NCI-H187 treated with DMSO at 0.1 percent for 48 hours (cell line): ENCODE measurements around the gene PAK1.

Experiments
- DNase-seq: peaks from one replicate; lab custom pipeline; 2025; lab: John Stamatoyannopoulos, UW

PAK1 gene

GRCh38 chr11:77474684-77475060 lies 778 bp upstream of the PAK1 start:
- DNase-seq = no peak

- DNase-seq = no peak
These were observed 698 bp downstream of the PAK1 start for GRCh38 chr11:77472991-77473800.

GRCh38 chr11:77471558-77472193 lies 2.2 kb downstream of the PAK1 start:
- no peak for DNase-seq

- no peak for DNase-seq
These were observed 2.9 kb downstream of the PAK1 start for GRCh38 chr11:77470971-77471370.

- no peak for DNase-seq
These were observed 3.4 kb downstream of the PAK1 start for GRCh38 chr11:77470504-77470903.

- DNase-seq = no peak
These were observed 5.4 kb downstream of the PAK1 start for GRCh38 chr11:77468527-77468926.

GRCh38 chr11:77467993-77468392 lies 5.9 kb downstream of the PAK1 start:
- DNase-seq = no peak

DNA sequence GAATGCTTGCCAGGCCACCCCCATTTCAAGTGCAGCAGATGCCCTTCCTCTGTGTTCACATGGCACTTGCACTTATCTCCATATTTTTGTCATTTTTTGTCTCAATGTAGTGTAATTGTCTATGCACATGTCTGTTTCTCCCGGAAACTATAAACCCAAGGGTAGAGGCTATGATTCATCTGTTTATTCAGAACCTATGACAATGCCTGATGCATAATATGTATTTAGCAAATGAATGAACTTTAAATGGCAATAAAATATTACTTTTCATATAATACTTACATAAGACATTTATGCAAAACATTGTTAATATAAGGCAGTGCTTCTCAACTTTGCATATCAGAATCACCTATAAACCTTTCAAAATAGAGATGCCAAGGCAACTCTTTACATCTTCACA lies 6.7 kb downstream of the PAK1 start:
- no peak for DNase-seq

DNA sequence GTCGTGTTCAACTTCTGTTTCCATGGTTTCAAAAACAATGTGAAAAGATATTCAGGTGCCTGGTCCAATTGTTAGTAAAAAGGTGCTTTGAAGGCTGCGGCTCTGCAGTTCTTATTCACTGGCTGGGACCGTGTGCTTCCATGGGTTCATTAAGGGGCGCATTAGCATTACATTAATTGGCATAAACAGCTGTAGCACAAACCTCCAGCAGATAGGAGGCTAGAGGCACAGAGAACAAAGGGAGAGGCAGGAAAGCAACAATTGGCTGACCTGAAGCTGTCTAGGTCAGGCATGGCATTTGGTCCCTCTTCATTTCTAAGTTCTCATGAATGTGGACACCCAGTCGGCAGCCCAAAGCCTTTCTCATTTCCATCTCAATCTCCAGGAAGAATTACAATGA lies 16.6 kb downstream of the PAK1 start:
- no peak for DNase-seq

DNA sequence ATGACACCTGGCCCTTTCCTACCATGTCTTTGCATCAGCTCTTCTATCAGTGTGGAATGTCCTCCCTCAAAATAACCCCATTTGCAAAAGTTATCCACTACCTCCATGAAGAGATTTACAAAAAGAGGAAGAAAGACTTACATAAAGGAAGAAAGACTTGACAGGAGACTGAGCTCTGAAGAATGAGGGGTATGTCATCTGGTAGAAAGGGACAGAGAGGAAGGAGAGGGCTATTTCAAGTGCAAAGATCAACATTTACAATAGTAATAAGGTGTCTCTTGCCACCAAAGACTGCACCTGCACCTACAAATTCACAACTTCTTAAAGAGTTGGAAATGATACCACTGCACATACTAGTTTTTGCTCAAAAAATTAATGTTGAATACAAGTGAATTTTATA lies 18.2 kb downstream of the PAK1 start:
- no peak for DNase-seq

DNA sequence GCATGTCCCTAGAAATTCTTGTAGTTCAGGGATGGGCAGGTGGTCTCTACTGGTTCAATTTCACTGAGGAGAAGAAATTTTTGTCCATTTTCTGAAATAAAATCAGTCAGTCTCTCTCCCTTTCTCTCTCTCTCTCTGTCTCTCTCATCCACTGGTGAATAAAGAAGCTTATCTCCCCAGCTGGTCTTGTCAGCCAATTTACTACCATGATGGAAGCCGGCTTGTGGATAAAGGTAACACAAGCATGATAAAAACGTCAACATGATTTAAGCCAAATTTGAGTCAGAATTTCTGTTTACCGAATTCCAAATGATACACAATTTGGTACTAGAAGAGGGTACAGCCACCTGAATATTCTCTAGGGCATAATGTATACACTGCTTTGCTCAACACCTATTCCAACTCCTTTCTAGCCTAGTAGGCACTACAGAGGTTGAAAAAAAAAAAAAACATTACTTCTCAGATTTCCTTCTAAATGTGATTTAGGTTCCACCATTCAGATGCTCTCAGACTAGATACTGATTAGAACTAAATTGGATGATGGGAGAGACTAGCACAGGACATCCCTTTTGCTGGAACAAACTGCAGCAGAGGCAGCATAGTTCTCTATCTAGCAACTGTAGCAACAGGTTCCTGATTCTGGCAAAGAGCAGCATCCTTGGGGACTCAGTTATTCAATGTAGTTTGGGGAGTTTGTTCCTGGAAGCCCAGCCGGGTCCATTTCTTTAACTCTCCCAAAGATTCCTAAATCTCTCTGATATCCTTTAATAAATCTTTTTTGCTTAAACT lies 18.8 kb downstream of the PAK1 start:
- DNase-seq = no peak

DNA sequence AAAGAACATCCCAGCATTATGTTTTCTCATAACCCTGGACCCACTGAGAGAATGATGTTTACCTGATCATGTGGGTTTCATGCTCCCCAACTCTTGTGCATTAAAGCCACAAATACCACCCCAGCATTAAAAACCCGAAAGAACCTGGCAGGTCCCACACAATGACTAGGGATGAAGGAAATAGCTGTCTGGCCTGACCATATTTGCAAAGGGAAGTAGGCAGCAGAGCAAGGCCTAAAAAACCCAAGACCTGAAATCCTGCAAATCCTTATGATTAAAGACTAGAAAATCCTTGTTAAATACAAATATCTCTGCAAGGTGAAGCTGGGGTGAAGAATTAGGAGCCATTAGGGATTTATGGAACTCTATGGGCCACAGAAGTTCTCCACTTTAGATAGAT lies 23.7 kb downstream of the PAK1 start:
- DNase-seq = no peak

GRCh38 chr11:77449784-77450183 lies 24.1 kb downstream of the PAK1 start:
- DNase-seq = no peak

- no peak for DNase-seq
These were observed 24.8 kb downstream of the PAK1 start for GRCh38 chr11:77449060-77449521.

GRCh38 chr11:77448269-77448668 lies 25.6 kb downstream of the PAK1 start:
- no peak for DNase-seq

DNA sequence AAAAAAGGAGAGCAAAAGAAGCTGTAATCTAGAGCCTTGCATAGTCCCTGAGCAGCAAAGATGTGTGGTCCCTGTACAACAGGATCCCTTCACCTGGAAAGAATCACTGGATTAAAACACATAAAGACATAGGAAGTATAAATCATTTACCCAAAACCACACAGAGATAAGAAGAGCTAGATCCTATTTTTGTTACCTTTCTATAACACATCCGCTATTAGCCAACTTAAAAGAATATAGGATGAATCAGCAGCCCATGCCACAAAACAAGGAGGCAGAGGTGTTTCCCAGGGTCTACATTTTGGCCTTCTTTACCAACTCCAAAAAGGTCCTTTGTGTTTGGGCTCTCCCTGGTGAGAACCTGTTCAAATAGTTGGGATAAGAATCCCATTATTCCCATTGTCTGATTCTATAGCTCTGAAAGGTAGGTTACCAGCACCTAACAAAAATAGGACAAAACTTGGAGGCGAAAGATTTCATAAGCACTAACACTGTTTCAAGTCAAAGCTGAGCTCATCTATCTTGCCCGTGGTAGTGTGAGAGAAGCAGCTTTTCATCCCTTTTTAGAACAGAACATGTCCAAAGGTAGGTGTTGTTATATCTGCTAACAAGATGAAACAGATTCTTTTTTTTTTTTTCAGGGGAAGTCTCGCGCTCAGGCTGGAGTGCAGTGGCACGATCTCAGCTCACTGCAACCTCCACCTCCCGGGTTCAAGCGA lies 26.8 kb downstream of the PAK1 start:
- no peak for DNase-seq

- DNase-seq = no peak
These were observed 29.6 kb downstream of the PAK1 start for GRCh38 chr11:77444261-77444660.

- DNase-seq = no peak
These were observed 31.4 kb downstream of the PAK1 start for GRCh38 chr11:77442394-77443053.

DNA sequence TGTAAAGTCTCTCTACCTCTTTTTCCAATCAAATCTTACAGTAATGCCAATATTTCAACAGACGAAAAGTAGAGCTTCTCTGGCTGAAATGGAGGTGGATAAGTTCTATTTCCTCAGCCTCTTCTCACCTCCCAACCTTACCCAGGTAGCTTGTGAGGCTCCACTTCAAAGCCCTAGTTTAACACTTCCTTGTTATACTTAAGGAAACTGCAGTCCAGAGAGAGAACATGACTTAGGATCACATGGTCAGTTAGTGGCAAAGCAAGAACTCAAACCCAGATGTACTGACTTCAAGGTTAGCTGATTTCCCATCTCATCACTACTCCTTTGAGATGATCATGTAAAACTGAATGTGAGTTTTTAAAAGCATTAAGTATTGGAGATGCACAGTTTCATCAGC lies 32.5 kb downstream of the PAK1 start:
- no peak for DNase-seq

GRCh38 chr11:77440678-77441077 lies 33.2 kb downstream of the PAK1 start:
- no peak for DNase-seq

GRCh38 chr11:77438487-77438886 lies 35.4 kb downstream of the PAK1 start:
- DNase-seq = no peak

GRCh38 chr11:77436969-77437368 lies 36.9 kb downstream of the PAK1 start:
- DNase-seq = no peak
